NCI-H82 treated with DMSO at 0.1 percent for 48 hours (cell line): Measurements from ENCODE around the gene TSNAX.

Experiments
- DNase-seq: peaks from one replicate; lab custom pipeline; 2025; ENCODE audit not compliant: unreplicated experiment; lab: John Stamatoyannopoulos, UW

Gene TSNAX

DNA sequence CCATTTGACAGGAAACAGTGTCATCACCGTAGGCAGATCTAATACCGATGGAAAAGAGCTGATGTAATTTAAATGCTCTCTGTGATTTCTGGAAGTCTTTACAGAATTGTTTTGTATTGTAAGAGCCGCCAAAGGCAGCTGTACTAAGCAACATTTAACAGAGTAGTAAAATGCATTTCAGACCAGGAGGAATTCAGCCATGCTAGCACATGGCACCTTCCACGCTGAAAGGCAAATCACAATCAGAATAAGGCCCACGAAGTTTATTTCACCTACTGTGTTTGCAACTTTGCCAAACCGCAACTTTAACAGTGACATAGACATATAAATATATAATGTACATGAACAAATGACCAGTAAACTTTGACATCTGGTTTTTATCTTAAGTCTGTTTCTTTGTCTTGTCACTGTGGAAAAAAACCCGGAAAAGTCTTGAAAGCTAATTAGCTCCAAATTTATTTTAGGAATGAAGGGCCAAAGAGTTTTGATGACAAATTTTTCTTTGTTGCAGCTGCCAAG, 72.0 kb downstream of the TSNAX start:
- DNase-seq: no peak

DNA sequence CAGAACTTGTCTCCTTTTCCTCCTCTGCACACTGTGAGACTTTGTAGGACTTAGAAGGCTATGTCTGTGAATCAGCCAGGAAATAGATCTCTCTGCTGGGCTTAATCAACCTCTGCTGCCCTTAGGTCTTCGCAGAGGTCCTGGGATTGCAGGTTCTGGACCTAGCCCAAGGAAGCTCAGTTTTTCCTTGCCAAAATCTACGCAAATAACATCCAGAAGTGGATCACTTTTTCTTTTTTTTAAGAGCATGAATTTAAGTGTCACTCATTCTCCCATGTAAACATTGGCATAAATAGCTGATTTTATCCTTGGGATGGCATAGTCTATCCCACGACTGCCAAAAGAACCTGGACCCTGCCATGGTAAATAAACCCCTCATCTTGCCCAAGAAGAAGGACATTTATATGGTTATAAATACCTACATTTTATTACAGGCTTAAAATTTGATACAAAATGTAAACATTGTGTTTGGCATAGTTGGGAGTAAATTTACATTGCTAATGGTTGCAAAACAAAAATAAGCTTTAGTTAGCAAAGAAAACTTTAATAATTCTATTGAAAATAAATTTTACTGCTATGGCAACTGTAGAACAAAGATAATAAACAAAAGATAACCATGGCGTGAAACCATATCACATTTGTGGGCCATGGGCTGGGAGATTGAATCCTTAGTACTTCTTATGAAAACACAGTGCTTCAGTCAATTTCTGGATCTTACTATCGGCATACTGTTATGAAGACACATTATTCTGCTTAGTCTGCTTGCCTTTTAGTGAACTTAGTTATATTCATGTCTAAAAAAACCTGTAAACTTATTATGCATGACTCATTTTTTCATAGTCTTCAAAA, 73.6 kb downstream of the TSNAX start:
- no peak for DNase-seq

DNA sequence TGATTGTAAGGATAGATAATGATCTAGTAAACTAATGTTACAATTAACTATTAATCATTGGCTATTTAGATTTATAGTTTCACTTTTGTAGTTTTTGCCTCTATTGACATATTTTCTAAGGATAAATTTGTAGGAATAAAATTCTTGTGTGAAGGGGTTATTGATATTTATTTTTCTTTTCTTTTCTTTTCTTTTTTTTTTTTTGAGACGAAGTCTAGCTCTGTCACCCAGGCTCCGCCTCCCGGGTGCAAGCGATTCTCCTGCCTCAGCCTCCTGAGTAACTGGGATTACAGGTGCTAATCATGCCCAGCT, 74.2 kb downstream of the TSNAX start:
- DNase-seq: no peak

DNA sequence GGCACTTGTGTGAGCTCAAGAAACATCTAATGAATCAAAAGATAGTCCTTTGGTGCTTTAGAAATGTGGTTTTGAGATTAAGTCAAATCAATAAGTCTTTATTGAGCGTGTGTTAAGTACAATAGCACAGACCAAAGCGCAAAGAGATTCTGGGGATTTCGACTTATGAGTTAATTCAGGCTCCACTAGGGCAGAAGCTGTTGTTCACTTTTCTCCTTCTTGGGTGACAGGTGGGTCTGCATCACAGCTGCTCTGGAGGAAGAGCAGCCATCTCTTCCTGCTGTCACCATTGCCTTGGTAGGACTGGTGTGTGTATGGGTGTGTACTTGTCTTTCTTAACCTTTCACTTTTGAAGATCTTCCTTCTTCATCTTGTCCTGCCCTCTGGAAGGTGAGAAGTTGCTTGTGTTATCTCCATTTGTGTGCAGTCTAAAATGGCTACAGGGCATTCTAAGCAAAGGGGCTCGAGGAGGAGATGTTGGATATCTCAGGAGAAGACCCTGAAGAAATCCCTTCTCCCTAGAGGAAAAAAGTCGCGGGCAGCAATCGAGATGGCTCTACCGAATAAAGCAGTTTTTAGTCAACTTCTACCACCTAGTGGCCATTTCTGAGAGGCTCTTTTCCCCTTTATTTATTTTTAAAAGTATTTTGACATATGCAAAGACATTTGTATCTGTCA, 75.3 kb downstream of the TSNAX start:
- DNase-seq: peak; percentile 57

DNA sequence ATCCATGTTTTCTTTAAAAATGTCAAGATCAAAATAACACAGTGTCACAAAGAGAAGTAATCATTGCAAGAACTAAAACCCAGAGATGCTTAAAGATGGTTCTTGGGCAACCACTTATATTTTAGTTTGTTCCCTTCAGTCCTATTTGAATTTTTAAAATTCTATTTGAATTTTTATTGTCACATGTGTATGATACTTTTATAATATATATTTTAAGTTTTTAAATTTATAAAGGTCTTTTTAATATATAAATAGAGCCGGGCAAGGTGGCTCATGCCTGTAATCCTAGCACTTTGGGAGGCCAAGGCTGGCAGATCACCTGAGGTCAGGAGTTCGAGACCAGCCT, 75.8 kb downstream of the TSNAX start:
- DNase-seq: no peak

DNA sequence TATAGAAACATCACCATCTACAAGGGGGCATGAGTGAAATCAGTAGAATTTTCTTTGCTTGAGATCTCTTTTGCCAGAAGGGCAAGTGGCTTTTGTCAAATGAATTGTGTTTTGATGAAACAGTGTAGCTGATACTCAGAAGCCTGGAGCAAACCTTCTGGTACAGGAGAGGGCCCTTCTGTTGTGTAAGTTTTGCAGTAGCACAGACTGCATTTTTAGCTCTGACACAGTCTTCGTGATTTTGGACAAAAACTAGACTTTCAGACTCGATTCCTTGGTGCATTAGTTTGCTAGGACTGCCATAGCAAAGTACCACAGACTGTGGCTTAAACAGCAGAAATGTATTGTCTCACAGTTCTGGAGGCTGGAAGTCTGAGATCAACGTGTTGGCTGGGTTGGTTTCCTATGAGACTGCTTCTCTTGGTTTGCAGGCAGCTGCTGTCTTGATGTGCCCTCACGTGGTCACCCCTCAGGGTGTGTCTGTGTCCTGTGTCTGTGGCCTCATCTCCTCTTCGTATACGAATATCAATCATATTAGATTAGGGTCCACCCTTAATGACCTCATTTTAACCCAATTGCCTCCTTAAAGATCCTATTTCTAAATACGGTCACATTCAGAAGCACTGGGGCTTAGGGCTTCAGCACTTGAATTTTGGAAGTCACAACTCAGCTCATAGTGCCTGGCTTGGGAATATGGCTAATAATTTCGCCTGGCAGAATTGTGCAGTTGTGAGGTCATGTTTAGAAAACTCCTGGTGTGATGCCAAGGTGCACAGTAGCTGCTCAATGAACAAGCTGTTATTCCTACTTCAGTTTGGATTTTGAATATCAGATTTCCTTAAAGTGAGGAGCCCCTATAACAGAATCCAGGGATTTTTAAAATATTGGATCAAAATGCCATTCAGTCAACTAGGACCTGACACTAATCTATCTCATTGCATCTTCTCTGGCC, 77.0 kb downstream of the TSNAX start:
- no peak for DNase-seq

DNA sequence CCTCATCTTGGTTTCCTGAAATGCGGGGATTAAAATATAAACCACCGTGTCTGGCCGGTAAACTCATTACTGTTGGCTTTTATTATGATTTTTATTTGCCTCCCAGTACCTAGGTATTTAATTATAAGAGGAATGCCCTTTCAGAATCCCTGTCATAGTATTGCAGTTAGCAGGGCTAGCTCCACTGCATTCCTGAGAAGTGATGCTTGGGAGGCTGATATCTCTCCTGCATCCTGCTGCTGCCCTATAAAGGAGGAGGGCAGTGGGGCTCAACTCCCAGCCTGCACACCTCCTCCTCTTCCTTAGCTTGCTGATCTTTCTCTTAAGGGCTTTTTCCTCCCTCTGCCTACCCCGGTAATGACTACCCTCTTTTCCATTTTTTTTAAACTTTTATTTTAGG, 78.2 kb downstream of the TSNAX start:
- no peak for DNase-seq

DNA sequence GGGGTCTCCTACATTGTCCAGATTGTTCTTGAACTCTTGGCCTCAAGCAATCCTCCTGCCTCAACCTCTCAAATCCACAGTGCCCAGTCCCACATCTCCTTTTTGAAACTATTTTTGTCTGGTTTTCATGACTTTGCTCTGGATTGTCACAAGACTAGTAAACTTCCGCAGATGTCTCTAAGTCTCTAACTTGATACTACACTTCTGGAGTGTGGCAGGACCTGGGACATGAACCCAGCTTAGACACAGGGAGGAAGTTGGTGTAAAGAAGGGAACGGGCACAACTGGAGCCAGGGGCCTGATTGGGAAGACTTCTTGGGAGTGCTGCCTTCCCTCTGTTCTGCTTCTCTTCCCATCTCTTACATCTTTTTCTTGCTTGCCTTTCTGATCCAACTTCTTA, 81.9 kb downstream of the TSNAX start:
- no peak for DNase-seq

DNA sequence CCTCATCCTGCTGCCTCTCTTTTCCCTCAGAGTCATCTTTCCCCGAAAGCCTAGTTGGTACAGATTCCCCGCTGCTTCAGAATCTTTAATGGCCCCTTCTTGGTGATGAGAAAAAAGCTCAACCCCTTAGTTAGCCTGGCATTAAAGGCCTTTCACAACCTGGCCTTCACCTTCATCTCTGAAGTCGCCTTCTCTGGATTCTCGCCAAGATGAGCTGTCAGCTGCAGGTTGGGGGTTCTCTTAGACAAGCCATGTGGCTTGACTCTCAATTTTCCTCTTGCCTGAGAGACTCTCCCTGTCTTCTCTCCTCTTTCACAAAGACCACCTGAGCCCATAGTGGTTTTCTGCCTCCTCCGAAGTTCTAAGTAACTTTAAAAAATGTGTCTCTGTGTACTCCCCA, 82.6 kb downstream of the TSNAX start:
- no peak for DNase-seq

DNA sequence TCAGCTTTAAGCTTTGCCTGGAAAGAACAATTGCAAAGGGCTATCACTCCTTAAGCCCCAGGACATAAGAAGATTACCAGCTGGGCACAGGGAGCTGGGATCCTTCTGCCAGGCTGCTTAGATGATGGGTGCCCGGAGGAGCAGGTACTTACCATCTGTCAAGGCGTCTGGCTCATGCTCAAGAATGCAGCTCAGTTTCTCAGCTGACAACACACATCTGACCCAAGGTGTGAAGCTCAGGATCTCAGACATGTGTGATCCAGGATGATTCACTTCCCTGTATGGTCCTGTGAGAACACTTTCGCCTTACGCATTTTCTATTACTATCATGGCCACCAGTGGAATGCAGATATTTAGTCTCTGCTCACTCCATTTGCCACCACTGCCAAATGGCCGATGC, 83.4 kb downstream of the TSNAX start:
- DNase-seq: peak; percentile 94

DNA sequence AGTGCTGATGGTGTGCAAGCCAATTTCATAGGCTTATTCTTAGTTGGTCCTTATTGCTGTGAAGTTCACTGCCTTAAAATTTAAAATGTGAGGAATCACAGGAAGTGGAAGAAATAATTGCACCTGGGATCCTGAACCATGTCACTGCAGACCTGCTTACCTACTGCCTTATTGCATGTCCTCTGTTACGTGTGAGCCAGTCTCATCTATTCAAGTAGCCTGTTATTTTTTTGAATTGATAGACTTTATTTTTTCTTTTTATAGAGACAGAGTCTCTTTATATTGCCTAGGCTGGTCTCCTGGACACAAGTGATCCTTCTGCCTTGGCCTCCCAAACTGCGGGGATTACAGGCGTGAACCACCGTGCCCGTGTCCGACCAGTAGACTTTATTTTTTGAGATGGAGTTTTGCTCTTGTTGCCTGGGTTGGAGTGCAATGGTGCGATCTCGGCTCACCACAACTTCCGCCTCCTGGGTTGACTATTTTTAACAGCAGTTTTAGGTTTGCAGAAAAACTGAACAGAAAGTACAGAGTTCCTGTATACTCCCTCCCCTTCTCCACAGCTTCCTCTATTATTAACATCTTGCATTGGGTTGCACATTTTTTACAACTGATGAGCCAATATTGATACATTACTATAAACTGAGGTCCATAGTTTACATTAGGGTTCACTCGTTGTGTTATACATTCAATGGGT, 84.1 kb downstream of the TSNAX start:
- DNase-seq: no peak

DNA sequence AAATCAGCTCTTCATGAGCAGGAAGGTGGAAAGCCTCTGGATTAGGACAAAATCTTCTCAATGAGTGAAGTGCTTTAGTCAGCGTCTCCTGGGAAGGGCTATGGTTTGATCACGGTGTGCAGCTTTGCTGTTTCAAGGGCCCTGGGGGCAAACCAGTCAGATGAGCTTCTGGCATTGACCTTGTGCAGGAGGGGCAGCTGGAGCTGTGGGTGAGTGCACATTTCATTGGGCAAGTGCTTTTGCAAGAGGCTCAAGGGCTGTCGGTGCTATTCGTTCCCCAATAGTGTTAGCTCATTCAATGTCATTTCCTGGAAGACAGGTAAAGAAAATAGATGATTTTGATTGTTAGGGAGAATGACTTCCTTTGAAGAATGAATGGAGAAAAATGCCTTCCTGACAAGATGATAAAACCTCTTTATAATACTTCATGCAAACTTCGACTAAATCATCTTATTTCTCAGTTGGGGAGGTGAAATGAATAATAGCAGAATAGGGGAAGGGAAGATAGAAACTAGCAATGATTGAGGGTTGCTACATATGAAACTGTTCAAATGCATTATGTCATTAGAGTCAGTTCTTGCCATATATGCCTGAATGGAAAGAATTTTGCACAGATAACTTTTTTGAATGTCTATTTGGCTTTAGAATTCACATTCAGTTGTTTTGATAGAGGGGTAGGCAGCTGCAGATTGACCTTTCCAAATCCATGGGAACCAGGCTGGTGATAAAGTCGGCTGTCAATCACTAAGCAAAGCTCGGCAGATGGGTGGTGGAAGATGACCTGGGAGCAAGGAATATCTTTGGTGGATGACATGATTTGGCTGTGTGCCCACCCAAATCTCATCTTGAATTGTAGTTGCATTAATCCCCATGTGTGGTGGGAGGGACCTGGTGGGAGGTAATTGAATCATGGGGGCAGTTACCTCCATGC, 85.2 kb downstream of the TSNAX start:
- DNase-seq: peak; percentile 37
